Kidney glomerular epithelial cell (primary cell): ENCODE data around the gene ZPR1.
"Not testable (repeated sequence)": the region's sequence is repeated elsewhere in the genome, so short reads cannot be mapped to it uniquely, and the experiment has no call there.

Experiments
- DNase-seq: peaks from one replicate; lab custom pipeline; 2025; lab: John Stamatoyannopoulos, UW

Gene ZPR1

DNA sequence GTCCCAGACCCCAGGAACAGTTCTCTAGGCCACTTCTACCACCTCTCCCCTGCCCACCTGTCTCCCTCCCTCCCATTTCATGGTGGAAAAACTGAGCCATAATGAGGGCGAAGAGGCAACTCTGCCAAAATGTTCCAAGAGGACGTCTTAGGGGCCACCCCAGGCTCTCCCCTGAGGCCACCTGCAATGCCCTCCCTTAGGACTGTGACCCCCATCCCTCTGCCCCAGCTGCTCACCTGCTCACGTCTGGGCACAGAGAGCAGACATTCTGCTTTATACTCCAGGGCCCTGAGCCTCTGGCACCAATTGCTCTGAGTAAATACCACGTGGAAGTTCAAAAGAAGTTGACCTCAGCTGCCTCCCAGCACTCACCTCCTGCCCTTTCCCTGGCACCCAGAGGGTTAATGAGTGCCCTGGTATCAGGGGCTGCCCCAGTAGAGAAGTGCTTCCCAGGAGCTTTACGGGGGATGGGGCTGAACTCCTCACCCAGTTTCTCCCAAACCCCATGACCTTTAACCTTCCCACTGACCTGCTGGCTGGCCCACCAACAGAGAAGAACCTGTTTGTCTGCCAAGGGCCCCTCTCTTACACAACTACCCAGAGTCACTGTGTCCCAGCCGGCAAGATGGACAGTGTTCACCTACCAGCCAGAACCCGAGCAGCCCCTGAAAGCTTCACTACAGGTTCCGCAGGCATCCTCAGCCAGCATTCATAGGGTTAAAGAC is 4.5 kb upstream of the ZPR1 start:
- no peak for DNase-seq

GRCh38 chr11:116791813-116792143 is 4.0 kb upstream of the ZPR1 start, which contains the start of gene APOA5:
Gene APOA5 (minus strand): TSS chr11:116791879. CDS start chr11:116791860, 19 bp downstream.
- DNase-seq: no peak

GRCh38 chr11:116791002-116791812 is 3.4 kb upstream of the ZPR1 start:
- DNase-seq: peak; percentile 25

DNA sequence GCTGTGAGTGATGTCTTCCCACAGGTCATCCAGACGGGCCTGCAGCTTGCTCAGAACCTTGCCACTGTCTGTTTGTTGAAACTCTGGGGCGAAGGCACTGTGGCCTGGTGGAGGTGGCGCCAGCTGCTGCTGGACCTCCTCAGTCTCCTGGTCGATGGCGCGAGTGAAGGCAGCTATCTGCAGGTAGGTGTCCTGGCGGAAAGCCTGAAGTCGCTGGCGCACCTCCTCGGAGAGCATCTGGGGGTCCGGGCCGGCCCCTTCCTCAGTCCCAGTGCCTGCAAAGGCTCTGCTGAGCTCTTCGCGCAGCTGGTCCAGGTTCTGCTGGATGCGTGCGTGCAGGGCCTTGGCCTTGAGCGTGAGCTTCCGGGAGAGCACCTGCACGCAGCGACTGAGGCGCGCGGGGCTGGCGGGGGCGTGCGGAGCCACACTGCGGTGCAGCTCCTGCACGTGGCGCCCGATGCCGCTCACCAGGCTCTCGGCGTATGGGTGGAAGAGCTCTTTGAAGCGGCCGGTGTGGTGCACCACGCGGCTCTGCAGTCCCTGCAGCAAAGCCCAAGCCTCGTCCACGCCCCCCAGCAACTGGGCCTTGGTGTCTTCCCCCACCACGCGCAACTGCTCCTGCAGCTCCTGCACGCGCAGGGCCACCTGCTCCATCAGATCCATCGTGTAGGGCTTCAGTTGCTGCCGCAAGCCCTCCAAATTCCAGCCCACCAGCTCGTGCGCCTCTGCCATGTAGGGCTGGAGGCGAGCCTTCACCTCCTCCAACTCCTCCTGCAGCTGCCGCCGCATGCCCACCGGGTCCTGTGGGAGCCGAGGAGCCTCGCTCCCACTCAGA is 2.6 kb upstream of the ZPR1 start:
- DNase-seq: no peak

DNA sequence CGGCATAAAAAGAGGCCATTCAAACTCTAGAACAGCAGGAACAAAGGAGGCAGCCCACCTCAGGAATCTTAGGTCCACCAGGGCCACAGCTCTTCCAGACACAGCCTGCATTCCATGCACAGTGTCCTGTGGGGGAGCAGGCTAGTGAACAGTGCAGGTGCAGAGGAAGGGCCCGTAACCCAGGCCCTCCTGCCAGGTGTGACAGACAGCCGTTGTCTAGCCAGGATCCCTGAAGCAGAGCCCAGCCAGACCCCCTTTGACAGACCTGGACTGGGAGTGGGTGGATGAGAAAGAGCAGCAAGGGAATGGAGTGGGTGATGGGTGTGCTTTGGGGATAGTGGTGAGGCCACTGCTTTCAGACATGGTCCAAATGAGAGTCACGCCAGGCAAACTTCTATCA is 1.2 kb upstream of the ZPR1 start:
- DNase-seq: no peak

- no peak for DNase-seq
These were observed 711 bp upstream of the ZPR1 start for GRCh38 chr11:116788534-116788933.

DNA sequence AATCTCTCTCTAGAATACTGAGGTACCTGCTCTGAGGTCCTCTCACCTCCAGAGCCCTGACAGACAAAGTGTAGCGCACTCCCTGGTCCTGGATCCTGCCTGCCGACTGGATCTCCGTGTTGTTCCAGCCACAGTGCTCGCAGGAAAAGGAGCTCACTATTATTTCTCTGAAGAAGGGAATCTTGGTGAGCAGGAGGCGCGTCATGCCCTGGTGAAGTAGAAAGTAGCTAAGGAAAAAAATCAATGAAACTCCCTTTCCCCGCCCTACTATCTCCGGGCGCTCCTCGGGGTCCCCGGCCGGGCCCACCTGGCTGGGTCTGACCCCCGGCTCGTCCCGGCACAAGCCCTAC is 412 bp downstream of the ZPR1 start:
- DNase-seq: no peak

- DNase-seq: no peak
These were observed 857 bp downstream of the ZPR1 start for GRCh38 chr11:116786966-116787365.

- no peak for DNase-seq
These were observed 1.5 kb downstream of the ZPR1 start for GRCh38 chr11:116786326-116786725.

DNA sequence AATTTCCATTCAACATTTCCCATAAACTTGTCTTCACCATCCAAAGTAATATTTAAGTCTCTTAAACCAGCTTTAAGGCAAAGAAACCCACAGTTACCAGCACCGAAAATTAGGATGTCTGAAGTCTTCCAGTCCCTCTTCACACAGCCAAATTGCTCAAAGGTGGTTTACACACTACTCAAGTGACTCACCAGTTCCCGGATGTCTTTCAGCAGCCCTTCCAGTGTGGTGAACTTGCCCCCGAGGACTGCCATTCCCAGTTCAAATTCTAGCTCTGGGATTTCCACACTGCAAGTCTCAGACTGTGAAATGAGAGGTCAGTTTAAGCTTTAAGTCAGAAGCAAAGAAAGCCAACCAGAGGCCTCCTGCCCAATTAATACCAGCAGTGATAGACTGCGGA is 5.1 kb downstream of the ZPR1 start:
- no peak for DNase-seq

DNA sequence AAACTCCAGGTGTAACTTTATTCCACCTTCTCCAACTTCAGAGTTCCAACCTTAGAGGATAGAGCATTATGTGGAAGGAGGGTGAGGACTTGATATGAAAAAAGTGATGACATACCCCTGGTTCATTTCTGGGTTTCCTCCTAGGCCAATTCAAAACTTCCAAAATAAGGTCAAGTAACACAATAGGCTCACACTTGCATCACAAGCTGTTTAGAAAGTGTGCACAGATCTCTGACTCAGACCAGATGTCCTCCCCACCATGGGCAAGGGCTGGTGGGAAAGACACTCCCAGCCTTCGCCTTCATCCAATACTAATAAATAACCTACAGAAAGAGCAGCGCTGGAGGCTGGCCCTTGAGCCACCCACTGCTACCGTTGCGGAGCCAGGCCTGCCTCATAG is 9.3 kb downstream of the ZPR1 start:
- no peak for DNase-seq

GRCh38 chr11:116777056-116777455 is 10.8 kb downstream of the ZPR1 start:
- no peak for DNase-seq

GRCh38 chr11:116776522-116776984 is 11.3 kb downstream of the ZPR1 start:
- DNase-seq: no peak

DNA sequence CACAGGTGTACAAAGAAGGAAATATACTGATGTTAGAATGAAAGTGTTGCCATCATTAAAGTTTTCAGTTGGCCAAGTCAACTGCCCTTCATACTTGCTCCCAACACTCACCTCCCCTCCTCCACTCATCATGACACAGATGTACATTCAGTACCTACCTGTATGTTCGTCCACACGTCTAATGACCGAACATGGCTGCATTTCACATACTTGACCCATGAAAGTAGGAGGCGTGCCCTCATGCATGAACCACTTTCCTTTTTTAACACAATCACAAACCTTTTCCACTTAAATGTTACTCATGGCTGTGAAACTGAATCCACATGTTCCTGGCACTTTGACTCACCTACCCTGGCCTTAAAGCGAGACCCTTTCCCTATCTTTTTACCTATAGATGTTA is 11.8 kb downstream of the ZPR1 start:
- no peak for DNase-seq

GRCh38 chr11:116774661-116775060 is 13.2 kb downstream of the ZPR1 start:
- no peak for DNase-seq

DNA sequence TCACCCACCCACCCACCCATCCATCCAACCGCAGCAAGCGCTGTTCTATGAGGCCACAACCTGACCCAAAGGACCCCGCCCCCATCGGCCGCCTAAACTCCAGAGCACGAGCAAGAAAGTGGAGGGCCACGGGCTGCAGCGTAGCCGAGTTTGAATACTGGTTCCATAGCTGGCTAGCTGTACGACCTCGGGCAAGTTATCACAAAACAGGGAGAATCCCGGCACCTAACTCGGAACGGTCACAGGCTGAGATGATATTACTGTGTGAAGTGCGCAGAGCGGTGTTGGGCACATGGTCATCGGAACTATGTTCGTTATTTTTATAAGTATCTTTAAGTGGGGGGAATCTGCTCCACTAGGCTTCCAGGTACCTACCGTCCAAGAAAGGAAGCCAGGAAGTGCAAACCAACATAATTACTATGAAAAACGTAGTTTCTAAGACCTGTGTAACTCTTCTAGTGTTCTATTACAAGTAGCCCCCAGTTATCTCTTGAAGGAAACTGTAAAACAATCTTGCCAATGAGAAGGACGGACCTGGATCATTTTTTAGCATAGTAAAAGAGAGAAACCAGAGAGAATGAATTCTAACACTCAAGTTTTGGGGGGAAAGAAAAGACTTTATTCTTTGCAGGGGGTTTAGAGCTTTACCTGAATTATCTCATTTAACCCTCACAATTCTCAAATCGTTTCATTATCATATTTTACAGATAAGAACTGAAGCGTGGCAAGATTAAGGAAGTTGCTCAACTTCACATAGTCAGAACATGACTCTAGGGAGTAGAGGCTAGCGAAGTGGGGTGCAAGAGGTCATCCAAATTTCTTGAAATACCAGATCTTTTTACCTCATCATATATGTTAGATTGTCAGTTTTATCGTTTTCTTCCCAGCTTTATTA is 14.4 kb downstream of the ZPR1 start:
- DNase-seq: peak; percentile 36

GRCh38 chr11:116772443-116773202 is 15.2 kb downstream of the ZPR1 start, which contains the start of gene BUD13:
Gene BUD13 (minus strand): TSS chr11:116772987. CDS start chr11:116772964, 23 bp downstream.
- peak; percentile 74 for DNase-seq

DNA sequence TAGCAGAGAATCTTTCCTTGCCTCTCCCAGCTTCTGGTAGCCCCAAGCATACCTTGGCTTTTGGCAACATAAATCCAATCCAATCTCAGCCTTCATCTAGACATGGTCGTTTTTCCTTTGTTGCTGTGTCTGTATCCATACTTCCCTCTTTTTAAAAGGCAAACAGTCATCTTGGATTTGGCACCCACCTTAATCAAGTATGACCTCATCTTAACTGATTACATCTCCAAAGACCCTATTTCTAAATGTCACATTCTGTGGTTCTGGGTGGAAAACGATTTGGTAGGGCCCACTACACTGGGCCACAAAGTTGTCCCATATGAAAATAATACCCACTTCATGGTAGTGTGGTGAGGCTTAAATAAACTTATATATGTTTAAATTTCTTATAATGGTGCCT is 15.9 kb downstream of the ZPR1 start:
- DNase-seq: no peak

GRCh38 chr11:116762132-116762531 is 25.7 kb downstream of the ZPR1 start:
- no peak for DNase-seq

DNA sequence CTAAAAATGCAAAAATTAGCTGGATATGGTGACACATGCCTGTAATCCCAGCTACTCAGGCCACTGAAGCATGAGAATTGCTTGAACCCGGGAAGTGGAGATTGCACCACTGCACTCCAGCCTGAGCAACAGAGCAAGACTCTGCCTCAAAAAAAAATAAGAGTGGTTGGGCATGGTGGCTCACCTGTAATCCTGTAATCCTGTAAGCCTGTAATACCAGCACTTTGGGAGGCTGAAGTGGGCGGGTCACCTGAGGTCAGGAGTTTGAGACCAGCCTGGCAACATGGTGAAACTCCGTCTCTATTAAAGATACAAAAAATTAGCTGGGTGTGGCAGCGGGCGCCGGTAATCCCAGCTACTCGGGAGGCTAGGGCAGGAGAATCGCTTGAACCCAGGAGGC is 31.8 kb downstream of the ZPR1 start:
- DNase-seq: not testable (repeated sequence)
